LNCaP clone FGC (cell line): Measurements from ENCODE around the gene CCDC18.

Experiments used
- DNase-seq: peaks from one replicate; pipeline ENCODE4 v3.0.0-alpha.2; 2011; ENCODE audit warnings: low read depth
- H3K4me3 ChIP-seq: 2 replicates; pipeline ENCODE4 v1.5.1; 2011; ENCODE audit warnings: mild to moderate bottlenecking, low read depth, low read length, control low read depth
- TF ChIP-seq, protein P1 (sequence below): IDR thresholded peaks from 2 replicates; pipeline ENCODE4 v1.5.1; 2012; ENCODE audit warnings: mild to moderate bottlenecking; ENCODE audit not compliant: control insufficient read depth, insufficient read depth; ENCODE audit errors: extremely low read depth

The CCDC18 gene

DNA sequence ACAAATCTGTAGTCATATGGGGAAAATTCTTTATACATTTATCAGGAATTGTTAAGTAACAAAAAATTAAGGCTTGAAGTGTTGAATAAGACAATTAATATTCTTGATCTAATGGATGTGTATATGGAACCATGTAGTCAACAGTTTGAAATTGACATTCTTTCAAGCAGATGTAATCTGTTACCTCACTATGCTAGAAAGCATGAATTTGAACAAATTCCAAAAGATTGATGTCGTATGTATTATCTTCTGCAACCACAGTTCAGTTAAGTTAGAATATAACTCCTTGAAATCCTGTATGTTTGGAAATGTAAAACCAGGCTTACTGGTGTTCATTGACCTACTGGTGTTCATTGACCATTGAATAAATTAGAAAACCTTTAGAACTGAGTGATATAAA lies 16.1 kb downstream of the CCDC18 start:
- TF ChIP-seq, protein P1, sequence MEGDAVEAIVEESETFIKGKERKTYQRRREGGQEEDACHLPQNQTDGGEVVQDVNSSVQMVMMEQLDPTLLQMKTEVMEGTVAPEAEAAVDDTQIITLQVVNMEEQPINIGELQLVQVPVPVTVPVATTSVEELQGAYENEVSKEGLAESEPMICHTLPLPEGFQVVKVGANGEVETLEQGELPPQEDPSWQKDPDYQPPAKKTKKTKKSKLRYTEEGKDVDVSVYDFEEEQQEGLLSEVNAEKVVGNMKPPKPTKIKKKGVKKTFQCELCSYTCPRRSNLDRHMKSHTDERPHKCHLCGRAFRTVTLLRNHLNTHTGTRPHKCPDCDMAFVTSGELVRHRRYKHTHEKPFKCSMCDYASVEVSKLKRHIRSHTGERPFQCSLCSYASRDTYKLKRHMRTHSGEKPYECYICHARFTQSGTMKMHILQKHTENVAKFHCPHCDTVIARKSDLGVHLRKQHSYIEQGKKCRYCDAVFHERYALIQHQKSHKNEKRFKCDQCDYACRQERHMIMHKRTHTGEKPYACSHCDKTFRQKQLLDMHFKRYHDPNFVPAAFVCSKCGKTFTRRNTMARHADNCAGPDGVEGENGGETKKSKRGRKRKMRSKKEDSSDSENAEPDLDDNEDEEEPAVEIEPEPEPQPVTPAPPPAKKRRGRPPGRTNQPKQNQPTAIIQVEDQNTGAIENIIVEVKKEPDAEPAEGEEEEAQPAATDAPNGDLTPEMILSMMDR, result no peak
- DNase-seq, result no peak

DNA sequence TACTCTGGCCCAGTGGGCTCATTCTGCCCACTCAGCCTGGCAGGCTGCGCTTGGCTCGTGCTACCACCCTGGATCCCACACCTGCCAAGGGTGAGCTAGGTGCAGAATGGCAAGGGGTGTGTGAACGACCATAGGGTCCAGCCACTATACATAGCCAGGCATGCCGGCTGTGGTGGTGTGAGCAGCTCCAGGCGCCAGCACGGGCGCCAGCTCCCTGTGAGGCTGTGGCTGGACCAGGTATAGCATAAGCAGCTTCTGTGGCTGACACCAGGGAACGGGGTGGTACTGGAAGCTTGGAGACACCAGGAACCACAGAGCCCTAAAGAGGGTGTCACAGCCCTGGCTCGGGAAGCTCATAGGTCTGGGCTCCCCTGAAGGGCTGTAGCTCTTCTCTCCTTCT lies 18.6 kb downstream of the CCDC18 start:
- DNase-seq, result no peak
- no peak overlapping the region for H3K4me3 ChIP-seq
- TF ChIP-seq, protein P1, result no peak

More for the DNA sequence above, 16.1 kb downstream of the CCDC18 start:
- no peak overlapping the region for H3K4me3 ChIP-seq

DNA sequence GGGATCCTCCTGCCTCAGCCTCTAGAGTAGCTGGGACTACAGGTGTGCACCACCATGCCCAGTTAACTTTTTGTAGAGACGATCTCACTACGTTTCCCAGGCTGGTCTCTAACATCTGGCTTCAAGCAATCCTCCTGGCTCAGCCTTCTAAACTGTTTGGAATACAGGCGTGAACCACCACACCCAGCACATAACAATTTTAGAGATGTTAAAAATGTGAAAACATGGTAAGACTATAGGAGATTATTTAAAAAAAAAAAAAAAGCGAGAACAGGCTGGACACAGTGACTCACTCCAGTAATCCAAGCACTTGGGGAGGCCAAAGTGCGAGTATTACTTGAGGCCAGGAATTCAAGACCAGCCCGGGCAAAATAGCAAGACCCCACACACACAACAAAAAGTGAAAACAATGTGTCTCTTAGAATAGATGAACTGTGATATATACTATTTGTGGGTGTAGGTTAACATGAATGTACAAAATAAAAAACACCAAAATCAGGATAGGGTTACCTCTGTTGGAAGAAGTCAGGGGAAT lies 19.6 kb downstream of the CCDC18 start:
- TF ChIP-seq, protein P1, result no peak
- DNase-seq, result no peak
- no peak overlapping the region for H3K4me3 ChIP-seq

DNA sequence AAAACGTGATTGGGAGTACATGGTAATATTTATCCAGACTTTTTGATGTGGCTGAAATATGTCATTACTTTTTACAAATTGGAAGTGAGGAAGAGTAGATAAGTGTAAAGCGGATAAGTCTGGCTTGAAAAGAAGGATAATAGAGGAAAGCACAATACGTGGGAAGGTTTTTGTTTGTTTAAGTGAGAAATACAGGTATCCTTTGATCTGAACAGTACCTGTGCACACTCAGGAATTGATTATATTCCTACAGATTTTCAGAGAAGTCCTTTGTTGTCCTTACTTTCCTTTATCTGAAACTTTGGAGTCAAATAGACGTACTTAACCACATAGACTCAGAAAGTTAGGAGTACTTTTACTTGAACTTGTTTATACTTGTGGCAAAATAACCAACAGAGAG lies 20.2 kb downstream of the CCDC18 start:
- H3K4me3 ChIP-seq, result no peak overlapping the region
- DNase-seq, result no peak
- TF ChIP-seq, protein P1, result no peak

DNA sequence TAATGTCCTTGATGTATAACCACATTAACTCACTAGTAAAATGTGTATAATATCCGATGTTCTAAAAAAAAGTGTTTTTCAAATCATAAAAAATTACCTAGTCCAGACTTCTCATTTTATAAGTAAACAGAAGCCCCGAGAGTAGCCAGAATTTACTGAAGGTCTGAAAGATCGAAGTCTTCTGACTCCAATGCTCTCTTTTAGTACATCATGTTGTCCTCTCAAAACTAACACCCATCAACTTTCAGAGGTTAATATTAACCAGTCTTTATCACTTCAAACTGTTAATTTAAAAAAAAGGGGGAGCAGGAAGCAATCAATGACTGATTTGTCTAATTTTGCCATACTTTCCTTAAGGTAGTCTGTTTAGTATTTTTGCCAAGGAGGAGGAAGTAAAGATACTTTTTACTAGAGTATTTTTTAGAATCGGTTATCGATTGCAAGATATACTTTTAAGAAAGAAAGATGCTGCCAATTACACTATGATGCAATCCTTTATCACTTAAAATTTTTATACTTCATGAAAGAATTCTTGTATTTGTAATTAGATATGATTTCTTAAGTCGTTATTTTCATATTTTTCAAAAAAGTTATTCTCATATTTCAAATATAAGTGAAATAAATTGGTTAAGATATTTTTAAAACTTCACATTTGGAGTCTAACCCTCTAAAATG lies 25.5 kb downstream of the CCDC18 start:
- H3K4me3 ChIP-seq, result no peak overlapping the region
- TF ChIP-seq, protein P1, result no peak
- DNase-seq, result no peak

DNA sequence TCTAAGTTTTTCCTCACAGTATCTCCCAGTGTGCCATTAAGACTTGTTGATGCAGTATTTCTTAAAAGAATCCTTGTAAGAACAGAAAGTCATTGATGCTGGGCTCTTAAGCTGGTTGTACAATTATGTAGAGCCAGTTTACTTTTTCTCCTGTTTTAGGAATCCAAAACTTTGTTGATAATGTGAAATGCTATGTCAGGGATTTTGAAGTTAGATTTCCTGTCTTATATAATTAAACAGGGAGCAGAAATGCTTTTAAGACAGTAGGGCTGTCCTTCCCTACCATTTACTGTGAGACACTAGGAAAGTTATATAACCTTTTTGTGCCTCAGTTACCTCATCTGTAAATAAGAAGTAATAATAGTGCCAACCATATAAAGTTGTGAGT lies 26.0 kb downstream of the CCDC18 start:
- DNase-seq, result no peak
- TF ChIP-seq, protein P1, result no peak
- no peak overlapping the region for H3K4me3 ChIP-seq

DNA sequence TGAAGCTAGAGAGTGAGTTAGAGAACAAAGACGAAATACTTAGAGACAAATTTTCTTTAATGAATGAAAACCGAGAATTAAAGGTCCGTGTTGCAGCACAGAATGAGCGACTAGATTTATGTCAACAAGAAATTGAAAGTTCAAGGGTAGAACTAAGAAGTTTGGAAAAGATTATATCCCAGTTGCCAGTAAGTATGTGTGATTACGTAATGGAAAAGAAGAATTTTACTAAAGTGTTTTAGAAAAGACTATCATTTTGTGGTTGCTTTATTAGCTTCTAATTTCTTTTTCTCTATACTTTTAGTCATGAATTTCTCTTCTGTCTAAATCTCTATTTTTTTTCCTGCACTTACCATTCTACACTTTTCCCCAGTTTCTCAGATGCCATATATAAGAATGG lies 26.7 kb downstream of the CCDC18 start:
- DNase-seq, result no peak
- no peak overlapping the region for H3K4me3 ChIP-seq
- TF ChIP-seq, protein P1, result no peak
